HT1080 (cell line): ENCODE results near the gene DNAH11. TPM values are rescaled to one million over a fixed set of nuclear protein-coding genes. Genes with fewer than 3 reads are reported as not detected.
"Not testable (repeated sequence)": the region's sequence is repeated elsewhere in the genome, so short reads cannot be mapped to it uniquely, and the experiment has no call there.

Experiments
- DNase-seq: peaks from one replicate; pipeline ENCODE4 v3.0.0-alpha.2; 2015; ENCODE audit warnings: low read depth
- total RNA-seq: library from RNA; depleted of rRNA; stranded (reverse); fragments of >200 nt; shearing (Covaris generic); gene quantifications from 2 replicates; pipeline ENCODE4 v1.2.3, GENCODE V29; 2014

The DNAH11 gene
- total RNA-seq, 1 experiment from 2014 or later, result 7.5 TPM

DNA sequence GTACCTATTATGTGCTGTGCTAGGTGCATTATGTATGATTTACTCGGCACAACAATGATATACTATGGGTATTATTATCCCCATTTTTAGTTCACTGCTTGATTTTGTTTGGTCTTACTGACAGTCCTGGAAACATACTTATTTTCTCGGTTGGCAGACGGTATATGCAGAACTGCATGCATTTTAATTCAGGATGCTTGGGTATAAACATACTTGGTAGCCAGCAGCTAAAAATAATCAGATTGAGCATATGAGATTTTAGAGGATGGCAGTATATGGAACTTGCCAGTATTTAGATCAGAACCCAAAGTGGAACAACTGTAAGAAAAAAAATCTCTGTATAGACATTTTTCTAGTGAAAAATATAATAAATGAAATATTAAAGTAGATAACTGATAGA lies 163.3 kb downstream of the DNAH11 start:
- no peak for DNase-seq

GRCh38 chr7:21707566-21707965 lies 164.7 kb downstream of the DNAH11 start:
- no peak for DNase-seq

GRCh38 chr7:21708096-21708495 lies 165.3 kb downstream of the DNAH11 start:
- no peak for DNase-seq

DNA sequence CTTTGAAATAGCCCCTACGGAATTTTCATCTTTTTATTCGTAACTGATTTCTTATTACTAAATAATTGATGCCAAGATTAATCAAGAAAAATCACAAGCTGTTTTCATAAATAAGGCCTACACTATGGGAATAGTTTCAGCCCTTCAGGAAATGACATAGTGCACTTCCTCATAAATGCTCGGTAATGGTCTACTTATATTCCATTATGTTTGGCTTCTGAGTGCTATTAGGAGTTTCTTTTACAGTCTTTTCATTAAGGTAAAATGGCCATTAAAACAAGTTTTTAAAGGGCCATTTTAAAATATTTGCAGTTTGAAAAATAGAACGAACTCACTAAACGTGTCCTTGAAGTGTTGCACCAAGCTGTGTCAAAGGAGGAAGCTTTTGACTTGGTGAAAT lies 174.5 kb downstream of the DNAH11 start:
- DNase-seq, result no peak

DNA sequence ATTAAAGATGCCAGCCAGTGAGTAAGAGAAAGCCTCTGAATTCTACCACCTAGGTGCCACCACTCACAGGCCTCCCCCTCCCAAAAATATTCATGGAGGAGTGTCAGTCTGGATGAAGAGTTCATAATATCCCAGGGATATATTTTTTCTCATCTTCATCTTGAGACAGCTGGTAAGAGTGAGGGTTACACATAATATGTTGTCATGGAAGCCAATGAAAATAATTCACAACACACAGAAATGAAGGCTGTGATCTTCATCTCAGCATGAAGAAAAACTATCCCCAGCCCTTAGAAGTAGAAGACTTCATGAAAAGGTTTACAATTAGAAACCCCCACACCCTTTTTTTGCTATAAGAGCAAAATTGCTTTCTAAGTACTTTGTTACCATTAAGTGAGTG lies 175.6 kb downstream of the DNAH11 start:
- DNase-seq, result no peak

- no peak for DNase-seq
These were observed 177.0 kb downstream of the DNAH11 start for GRCh38 chr7:21719846-21720245.

- no peak for DNase-seq
These were observed 179.5 kb downstream of the DNAH11 start for GRCh38 chr7:21722371-21722770.

- no peak for DNase-seq
These were observed 181.7 kb downstream of the DNAH11 start for GRCh38 chr7:21724562-21724961.

GRCh38 chr7:21730399-21730798 lies 187.6 kb downstream of the DNAH11 start:
- DNase-seq, result no peak

DNA sequence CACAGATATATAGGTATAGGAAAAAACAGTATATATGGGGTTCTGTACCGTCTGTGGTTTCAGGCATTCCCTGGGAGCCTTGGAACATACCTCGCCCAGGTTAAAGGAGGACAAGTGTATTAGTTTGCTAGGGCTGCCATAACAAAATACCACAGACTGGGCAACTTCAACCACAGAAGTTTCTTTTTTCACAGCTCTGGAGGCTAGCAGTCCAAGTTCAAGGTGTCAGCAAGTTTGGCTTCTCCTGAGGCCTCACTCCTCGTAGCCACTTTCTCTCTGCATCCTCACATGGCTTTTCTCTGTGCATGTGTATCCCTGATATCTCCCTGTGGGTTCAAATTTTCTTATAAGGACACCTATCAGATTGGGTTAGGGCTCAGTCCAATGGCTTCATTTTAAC lies 189.1 kb downstream of the DNAH11 start:
- DNase-seq, result no peak

GRCh38 chr7:21732956-21733355 lies 190.1 kb downstream of the DNAH11 start:
- not testable (repeated sequence) for DNase-seq

DNA sequence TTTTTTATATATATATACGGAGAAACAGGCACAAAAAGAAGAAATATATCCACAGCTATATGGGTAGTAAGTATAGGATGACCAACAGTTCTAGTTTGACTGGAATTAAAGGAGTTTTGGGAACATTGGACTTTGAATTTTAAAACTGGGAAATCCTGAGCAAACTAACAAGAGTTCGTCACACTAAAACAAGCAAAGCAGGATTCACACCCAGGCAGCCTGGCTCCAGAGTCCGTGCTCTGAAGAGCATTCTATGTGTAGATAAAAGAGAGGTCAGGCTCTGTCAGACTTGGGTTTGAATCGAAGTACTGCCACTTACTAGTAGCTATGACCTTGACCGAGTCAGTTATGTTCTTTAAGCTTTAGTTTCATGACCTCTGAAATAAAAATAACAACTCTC lies 191.0 kb downstream of the DNAH11 start:
- no peak for DNase-seq

GRCh38 chr7:21743493-21743892 lies 200.7 kb downstream of the DNAH11 start:
- no peak for DNase-seq

GRCh38 chr7:21746949-21747348 lies 204.1 kb downstream of the DNAH11 start:
- no peak for DNase-seq

- DNase-seq, result no peak
These were observed 205.0 kb downstream of the DNAH11 start for GRCh38 chr7:21747806-21748205.

GRCh38 chr7:21749378-21749777 lies 206.5 kb downstream of the DNAH11 start:
- DNase-seq, result no peak

DNA sequence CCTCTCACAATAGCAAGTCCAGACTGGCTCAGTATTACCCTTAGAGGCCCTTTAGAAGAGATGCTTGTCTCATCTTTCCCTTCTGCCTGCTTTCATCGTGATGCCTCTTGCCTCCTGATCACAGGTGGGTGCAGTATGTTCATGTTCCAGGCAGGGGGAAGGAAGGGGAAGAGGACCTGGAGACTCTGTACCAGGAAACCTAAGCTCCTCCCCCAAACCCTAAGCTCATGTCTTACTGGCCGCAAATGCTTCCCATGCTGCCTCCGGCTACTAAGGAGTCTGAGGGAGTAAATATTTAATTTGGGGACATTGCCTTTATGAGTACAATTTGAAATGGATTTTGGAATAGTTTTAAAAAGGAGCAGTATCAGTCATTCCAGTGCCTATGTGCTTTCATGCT lies 210.2 kb downstream of the DNAH11 start:
- no peak for DNase-seq

- no peak for DNase-seq
These were observed 212.1 kb downstream of the DNAH11 start for GRCh38 chr7:21754963-21755362.

DNA sequence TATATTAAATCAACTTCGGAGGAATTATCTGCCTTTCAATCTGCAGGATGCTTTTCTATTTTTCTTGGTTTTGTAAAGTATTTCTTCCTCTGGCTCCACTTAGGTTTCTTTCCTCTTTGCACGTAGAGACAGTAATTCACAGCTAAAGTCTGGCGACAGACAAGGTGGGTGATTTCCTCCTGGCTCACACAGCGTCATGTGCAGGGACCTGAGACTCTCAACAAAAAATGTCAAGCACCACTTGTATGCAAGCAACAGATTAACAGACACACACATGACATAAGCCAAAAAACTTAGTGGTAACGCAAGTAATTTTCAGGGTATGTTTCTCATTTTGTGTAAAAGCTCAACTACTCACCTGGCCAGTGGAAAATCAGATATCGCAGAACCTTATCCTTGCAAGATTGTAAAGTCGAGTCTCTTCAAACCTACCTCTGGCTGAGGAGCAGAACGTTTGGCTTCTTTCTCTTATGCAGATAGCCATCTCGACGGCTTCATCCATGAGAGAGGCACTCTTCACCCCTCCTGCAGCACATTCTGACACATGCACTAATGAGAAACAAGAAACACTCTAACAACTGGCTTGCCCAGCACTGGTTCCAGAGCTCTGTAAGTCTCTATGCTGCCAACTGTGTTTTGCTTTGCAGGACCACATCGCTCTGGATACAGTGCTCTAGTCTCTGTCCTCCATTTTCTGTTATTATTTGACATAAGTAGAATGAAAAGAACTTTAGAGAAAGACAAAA lies 214.9 kb downstream of the DNAH11 start:
- DNase-seq, result no peak

DNA sequence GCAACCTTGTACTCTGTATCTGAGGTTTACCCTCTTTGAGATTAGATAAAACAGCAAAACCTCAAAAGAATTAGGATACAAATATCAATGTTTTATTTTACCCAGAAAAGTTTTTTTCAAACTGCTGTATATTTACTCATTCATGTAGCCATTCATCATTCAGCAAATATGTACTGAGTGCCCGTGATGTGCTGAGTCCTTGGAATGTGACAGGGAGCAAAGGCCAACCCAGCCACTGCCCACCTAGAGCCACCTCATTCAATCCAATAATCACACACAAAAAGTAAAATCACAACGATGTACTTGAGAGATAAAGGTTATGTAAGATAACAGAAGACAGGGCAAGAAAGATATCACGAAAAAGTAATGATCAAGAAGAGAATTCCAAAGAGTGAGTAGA lies 215.4 kb downstream of the DNAH11 start:
- DNase-seq, result no peak

GRCh38 chr7:21762469-21762868 lies 219.6 kb downstream of the DNAH11 start:
- DNase-seq, result no peak

DNA sequence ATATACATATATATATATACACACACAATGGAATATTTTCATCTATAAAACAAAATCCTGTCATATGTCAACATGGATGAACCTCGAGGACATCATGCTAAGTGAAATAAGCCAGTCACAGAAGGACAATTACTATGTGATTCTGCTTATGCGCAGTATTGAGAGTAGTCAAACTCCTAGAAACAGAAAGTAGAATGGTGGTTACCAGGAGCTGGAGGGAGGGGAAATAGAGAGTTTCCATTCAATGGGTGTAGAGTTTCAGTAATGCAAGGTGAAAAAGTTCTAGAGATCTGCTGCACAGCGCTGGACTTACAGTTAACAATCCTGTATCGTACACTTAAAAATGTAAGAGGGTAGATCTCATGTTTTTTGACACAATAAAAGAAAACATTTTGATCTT lies 221.0 kb downstream of the DNAH11 start:
- no peak for DNase-seq

- DNase-seq, result no peak
These were observed 223.4 kb downstream of the DNAH11 start for GRCh38 chr7:21766218-21766617.
